Measurements from ENCODE around the gene MEIOSIN. TPM values are rescaled to one million over a fixed set of nuclear protein-coding genes. Genes with fewer than 3 reads are reported as not detected.
A peak's percentile ranks its signal among the peaks of the same experiment; 100 is the strongest.

The MEIOSIN gene
- total and polyA plus RNA-seq, 2 of the 13 experiments (the other 11 are each of a cell fraction or from before 2014, with no cell fraction given): not detected

GRCh38 chr19:45693106-45693788 lies 40.0 kb upstream of the MEIOSIN start:
- peak overlapping the region; percentile 90 for H3K27ac ChIP-seq (ENCODE audit: extremely low read length, insufficient read depth, low read length)
- ChIA-PET CTCF (ENCODE audit: low intra/inter-chr PET ratio, low total read pairs) (interaction anchor here (1.9 kb wide), 1 partner anchor 102 kb away, joined by 14 read pairs; no protein-coding TSS in a partner anchor), POLR2A (interaction anchor here (0.8 to 4.0 kb wide), 14 partner anchors 8 to 109 kb away, joined by 3 to 47 read pairs (median 8); partner anchors contain the start of genes GIPR, OPA3 and SIX5)
- TSS peak; percentile 70 for BruUV-seq (replicated peaks)
- H3K27me3 ChIP-seq (ENCODE audit: control insufficient read depth in 1 of 2, insufficient read depth in 2 of 2, low read length in 2 of 2): no peaks in the 10 kb centered on the region; a peak in 1 of 5 replicates
- intact Hi-C loops (cut with micrococcal nuclease; ENCODE audit: unreplicated experiment) (loop anchor here (1.0 to 2.0 kb wide), 3 partner anchors 24 to 108 kb away; partner anchors contain the start of genes OPA3 and SIX5), in situ Hi-C loops (cut with HindIII; ENCODE audit: extremely low pct_ligation_motif_present, low pct_unique_long_range_greater_than_20kb) (no loop called here)
- H3K4me1 ChIP-seq (ENCODE audit: insufficient read depth, low read length): peaks cover 17% of the 10 kb centered on the region
- peak overlapping the region; percentile 92 to 95 (median 94) for H3K4me3 ChIP-seq (replicated peaks in 1 of 3; ENCODE audit: insufficient read depth in 1 of 3, low read depth in 2 of 3, low read length in 3 of 3)
- no peaks in the 10 kb centered on the region; the same call in 1 of the 2 replicates for H4K20me1 ChIP-seq (ENCODE audit: insufficient read depth, low read length)
- DNase-seq (ENCODE audit: low spot score) (peak; percentile 64), ATAC-seq (peak; percentile 40), FAIRE-seq (peak; percentile 49)
- H3K36me3 ChIP-seq (replicated peaks in 1 of 2; ENCODE audit: control insufficient read depth in 1 of 2, insufficient read depth in 2 of 2, low read length in 2 of 2): peaks cover 5 to 20% of the 10 kb centered on the region in 2 experiments
- 2% methylated on average over 18 of the region's 22 CpGs for WGBS (ENCODE audit: low lambda C conversion rate)
- H3K9ac ChIP-seq (ENCODE audit: insufficient read depth, low read depth, low read length): peak overlapping the region; percentile 95
- no peak overlapping the region for H2AFZ ChIP-seq (ENCODE audit: low read length)
- H3K4me2 ChIP-seq (ENCODE audit: low read depth, low read length): peak overlapping the region; percentile 91
- no peaks in the 10 kb centered on the region for H3K9me3 ChIP-seq (ENCODE audit: low read length)
- H3K79me2 ChIP-seq (ENCODE audit: insufficient read depth, low read length): peaks cover 21% of the 10 kb centered on the region
- 0 out of 2 replicates have a peak, but pooled peaks have one; percentile 28 for TF ChIP-seq PCBP1 (IDR thresholded peaks at IDR 0.05; ENCODE audit: borderline replicate concordance, low read depth, low read length)
- no peak for TF ChIP-seq TEAD2 (CRISPR knock-in tag; IDR thresholded peaks at IDR 0.05)
- peak; percentile 45; the same call in 1 of the 2 replicates for TF ChIP-seq RAD21 (CRISPR knock-in tag; IDR thresholded peaks at IDR 0.05)
- no peak for TF ChIP-seq KLF11 (CRISPR knock-in tag; IDR thresholded peaks at IDR 0.05)
- TF ChIP-seq KDM2A (CRISPR knock-in tag; IDR thresholded peaks at IDR 0.05; ENCODE audit: borderline replicate concordance, low read depth): peak; percentile 22; the same call in 1 of the 2 replicates
- no peak for TF ChIP-seq ZNF430 (CRISPR knock-in tag; IDR thresholded peaks at IDR 0.05)
- 0 out of 2 replicates have a peak, but pooled peaks have one; percentile 58 for TF ChIP-seq ZNF720 (CRISPR knock-in tag; IDR thresholded peaks at IDR 0.05)
- no peak for TF ChIP-seq ZNF260 (CRISPR knock-in tag; IDR thresholded peaks at IDR 0.05; ENCODE audit: borderline replicate concordance, low read depth)
- 0 out of 2 replicates have a peak, but pooled peaks have one; percentile 11 for TF ChIP-seq ELF1 (CRISPR knock-in tag; IDR thresholded peaks at IDR 0.05)
- peak; percentile 44 for TF ChIP-seq THAP11 (CRISPR knock-in tag; IDR thresholded peaks at IDR 0.05)
- peak; percentile 53 for TF ChIP-seq STAG1 (CRISPR knock-in tag; IDR thresholded peaks at IDR 0.05)
- no peak for TF ChIP-seq MBNL3 (CRISPR knock-in tag; conservative IDR thresholded peaks at IDR 0.05)
- TF ChIP-seq PITX1 (CRISPR knock-in tag; IDR thresholded peaks at IDR 0.05): 0 out of 2 replicates have a peak, but pooled peaks have one; percentile 14
- TF ChIP-seq STAT6 (CRISPR knock-in tag; IDR thresholded peaks at IDR 0.05; ENCODE audit: borderline replicate concordance): 0 out of 2 replicates have a peak, but pooled peaks have one; percentile 36
- TF ChIP-seq ZBTB33 (CRISPR knock-in tag; IDR thresholded peaks at IDR 0.05): no peak
- 0 out of 2 replicates have a peak, but pooled peaks have one; percentile 16 for TF ChIP-seq SNAI1 (CRISPR knock-in tag; IDR thresholded peaks at IDR 0.05; ENCODE audit: borderline replicate concordance)
- peak; percentile 53 for TF ChIP-seq SMC3 (IDR thresholded peaks at IDR 0.05; ENCODE audit: low read length)
- peak; percentile 48; the same call in 1 of the 3 replicates for TF ChIP-seq MXI1 (IDR thresholded peaks at IDR 0.05; ENCODE audit: borderline replicate concordance, low read depth, low read length)
- no peak for TF ChIP-seq ZNF75D (CRISPR knock-in tag; IDR thresholded peaks at IDR 0.05; ENCODE audit: borderline replicate concordance)

All from HepG2 (cell line).